Activated T-cell treated with anti-CD3 and anti-CD28 coated beads, Interleukin-2, amount 50 U/mL, for 4 hours (primary cell): ENCODE measurements around the gene ADAD1. TPM values are rescaled to one million over a fixed set of nuclear protein-coding genes. Genes with fewer than 3 reads are reported as not detected.
"Not testable (repeated sequence)": the region's sequence is repeated elsewhere in the genome, so short reads cannot be mapped to it uniquely, and the experiment has no call there.

ENCODE experiments used
- ATAC-seq, 2 donors: fragments of 200-7000 bp; cut with Tn5 transposase; one replicate each; pipeline ENCODE4 v1.10.0; 2021
- DNase-seq: peaks from one replicate; pipeline ENCODE4 v3.0.0-alpha.2; 2020
- H3K27me3 Mint-ChIP-seq: one replicate; pipeline ENCODE4 v1.8.0; 2021; ENCODE audit warnings: low read depth, mixed read lengths
- H3K36me3 Mint-ChIP-seq: one replicate; pipeline ENCODE4 v1.8.0; 2022; ENCODE audit warnings: mixed read lengths; ENCODE audit not compliant: insufficient read depth
- H3K4me1 Mint-ChIP-seq: one replicate; pipeline ENCODE4 v1.8.0; 2021; ENCODE audit warnings: low read depth, mixed read lengths
- H3K4me3 Mint-ChIP-seq: one replicate; pipeline ENCODE4 v1.8.0; 2021; ENCODE audit warnings: mild to moderate bottlenecking, moderate library complexity, mixed read lengths
- H3K9me3 Mint-ChIP-seq: one replicate; pipeline ENCODE4 v1.8.0; 2021; ENCODE audit warnings: mixed read lengths
- total RNA-seq, 3 donors: library from RNA; stranded (reverse); gene quantifications; one replicate each; pipeline ENCODE4 v1.2.1, GENCODE V29; 2021

The ADAD1 gene
- not detected for total RNA-seq

DNA sequence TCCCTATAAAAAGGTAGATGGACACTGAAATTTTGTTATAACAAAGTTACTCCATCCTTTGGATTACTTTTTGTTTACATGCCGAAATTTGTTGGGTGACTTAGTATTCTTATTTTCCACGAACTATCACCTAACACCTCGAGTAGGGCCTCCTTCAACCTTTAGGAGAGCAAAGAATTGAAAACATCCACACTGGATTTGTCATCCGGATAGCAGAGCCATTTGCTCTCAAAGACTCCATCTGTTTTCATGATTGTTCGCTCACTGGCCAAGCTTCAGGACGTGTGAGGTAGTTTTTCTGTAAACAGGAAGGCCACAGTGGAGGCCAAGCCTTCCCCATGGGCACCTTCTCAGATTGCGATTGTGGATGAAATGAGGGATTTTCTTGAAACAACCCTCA lies at the start of gene ADAD1:
ADAD1 (plus strand) TSS at position 301 of the 400 bp plus-strand sequence. CDS start 1,059 bp downstream, outside the sequence.
- ATAC-seq (no peak), DNase-seq (no peak)
- no peaks in the 10 kb centered on the region for H3K9me3 Mint-ChIP-seq
- no peaks in the 10 kb centered on the region for H3K27me3 Mint-ChIP-seq
- no peak within 1 kb of the TSS for H3K4me3 Mint-ChIP-seq
- no peaks in the 10 kb centered on the region for H3K36me3 Mint-ChIP-seq
- H3K4me1 Mint-ChIP-seq: no peaks in the 10 kb centered on the region

DNA sequence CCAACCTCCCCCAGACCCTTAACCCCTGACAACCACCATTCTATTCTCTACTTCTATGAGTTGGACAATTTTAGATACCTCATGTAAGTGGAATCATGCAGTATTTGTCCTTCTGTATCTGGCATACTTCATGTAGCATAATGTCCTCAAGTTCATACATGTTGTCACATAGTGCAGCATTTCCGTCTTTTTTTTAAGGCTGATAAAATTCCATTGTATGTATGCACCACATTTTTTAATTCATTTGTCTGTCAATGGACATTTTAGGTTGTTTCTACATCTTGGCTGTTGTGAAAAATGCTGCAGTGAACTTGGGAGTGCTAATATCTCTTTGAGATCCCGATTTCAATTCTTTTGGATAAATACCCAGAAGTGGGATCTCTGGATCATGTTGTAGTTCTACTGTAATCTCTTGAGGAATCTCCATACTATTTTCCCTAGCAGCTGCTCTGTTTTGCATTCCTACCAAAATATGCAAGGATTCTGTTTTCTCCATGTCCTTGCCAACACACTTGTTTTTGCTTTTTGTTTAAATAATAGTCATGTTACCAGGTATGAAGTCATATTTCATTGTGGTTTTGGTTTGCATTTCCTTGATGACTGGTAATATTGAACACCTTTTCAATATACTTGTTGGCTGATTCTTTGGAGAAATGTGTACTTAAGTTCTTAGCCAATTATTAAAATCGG lies 48.8 kb upstream of the ADAD1 start:
- no peak for ATAC-seq
- Mint-ChIP-seq H3K9me3 (no peaks in the 10 kb centered on the region), H3K27me3 (no peaks in the 10 kb centered on the region)

DNA sequence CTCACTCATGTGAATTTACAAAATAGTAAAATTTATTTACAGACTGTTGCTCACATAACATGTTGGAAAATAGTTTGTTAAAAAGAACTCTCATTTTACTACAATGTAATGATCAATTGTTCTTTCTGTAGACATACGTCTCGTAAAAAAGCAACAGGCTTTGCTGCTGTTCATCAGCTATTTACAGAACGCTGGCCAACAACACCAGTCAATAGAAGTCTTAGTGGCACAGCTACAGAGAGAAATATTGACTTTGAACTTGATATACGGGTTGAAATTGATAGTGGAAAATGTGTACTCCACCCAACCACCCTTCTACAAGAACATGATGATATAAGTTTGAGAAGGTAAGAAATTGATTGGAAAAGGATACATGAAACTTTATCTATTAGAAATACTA lies 47.6 kb upstream of the ADAD1 start:
- no peak for DNase-seq
- Mint-ChIP-seq H3K27me3 (no peaks in the 10 kb centered on the region), H3K36me3 (peaks cover 36% of the 10 kb centered on the region), H3K9me3 (no peaks in the 10 kb centered on the region), H3K4me1 (peaks cover 8% of the 10 kb centered on the region), H3K4me3 (no peak overlapping the region)
- no peak for ATAC-seq

More for the DNA sequence above, 48.8 kb upstream of the ADAD1 start:
- H3K4me1 Mint-ChIP-seq: peaks cover 8% of the 10 kb centered on the region
- no peak overlapping the region for H3K4me3 Mint-ChIP-seq
- DNase-seq: no peak
- H3K36me3 Mint-ChIP-seq: peaks cover 30% of the 10 kb centered on the region

DNA sequence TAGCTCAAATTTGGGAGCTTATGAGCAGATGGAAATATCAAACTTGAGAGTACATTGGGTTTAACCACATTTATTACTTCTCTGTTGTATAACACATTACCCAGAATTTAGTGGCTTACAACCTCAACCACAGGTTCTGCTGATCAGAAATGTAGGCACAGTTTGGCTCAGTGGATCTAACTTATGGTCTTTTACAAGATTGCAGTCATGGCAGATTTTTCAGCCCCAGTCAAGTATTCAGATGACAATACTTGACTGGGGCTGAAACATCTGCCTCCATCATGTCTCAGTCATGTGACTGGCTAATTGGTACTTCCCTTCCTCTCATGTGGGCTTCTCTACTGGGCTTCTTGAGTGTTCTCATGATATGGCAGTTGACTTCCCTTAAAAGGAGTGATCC lies 44.0 kb upstream of the ADAD1 start:
- H3K36me3 Mint-ChIP-seq: peaks cover 37% of the 10 kb centered on the region
- no peaks in the 10 kb centered on the region for H3K27me3 Mint-ChIP-seq
- no peak for ATAC-seq

DNA sequence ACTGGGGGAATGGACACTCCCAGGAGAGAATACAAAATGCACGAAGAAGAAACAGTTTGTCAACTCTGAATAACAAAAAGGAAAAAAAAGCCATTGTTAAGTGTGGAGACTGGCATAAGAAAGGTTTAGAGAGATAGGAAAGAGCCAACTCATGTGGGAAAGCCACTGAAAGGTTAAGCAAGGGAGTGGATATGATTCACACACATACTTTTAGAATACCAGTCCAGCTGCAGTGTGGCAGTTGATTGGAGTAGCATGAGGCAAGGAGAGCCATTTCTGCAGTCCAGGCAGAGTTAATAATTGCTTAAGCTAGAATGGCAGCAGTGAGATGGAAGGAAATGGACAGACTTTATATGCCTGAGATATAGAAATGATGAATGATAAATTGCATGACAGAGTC lies 36.9 kb upstream of the ADAD1 start:
- no peaks in the 10 kb centered on the region for H3K4me1 Mint-ChIP-seq
- no peak for ATAC-seq
- peaks cover 35% of the 10 kb centered on the region for H3K36me3 Mint-ChIP-seq
- no peak overlapping the region for H3K4me3 Mint-ChIP-seq
- no peaks in the 10 kb centered on the region for H3K9me3 Mint-ChIP-seq
- no peaks in the 10 kb centered on the region for H3K27me3 Mint-ChIP-seq
- DNase-seq: no peak

More for the DNA sequence above, 44.0 kb upstream of the ADAD1 start:
- Mint-ChIP-seq H3K9me3 (no peaks in the 10 kb centered on the region), H3K4me3 (no peak overlapping the region), H3K4me1 (peaks cover 8% of the 10 kb centered on the region)
- no peak for DNase-seq

DNA sequence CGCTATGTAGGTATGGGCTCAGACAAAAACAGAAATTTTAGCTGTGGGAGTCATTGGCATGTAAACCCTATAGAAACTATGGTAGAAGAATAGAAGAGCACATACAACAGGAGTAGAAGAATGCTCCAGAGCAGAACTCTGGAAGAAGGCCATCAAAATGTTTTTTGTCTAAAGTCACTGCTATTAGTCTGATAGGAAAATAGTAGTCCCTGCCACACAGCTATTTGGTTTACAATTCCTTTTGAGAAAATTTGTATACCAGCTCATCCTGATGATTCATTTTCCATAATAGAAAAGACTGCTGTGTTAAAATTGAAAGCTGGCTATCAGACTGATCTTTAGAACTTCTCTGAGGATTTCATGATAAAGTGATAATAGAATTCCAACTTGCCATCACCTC lies 32.8 kb upstream of the ADAD1 start:
- Mint-ChIP-seq H3K27me3 (no peaks in the 10 kb centered on the region), H3K4me3 (no peak overlapping the region), H3K4me1 (no peaks in the 10 kb centered on the region), H3K9me3 (no peaks in the 10 kb centered on the region), H3K36me3 (peaks cover 55% of the 10 kb centered on the region)
- ATAC-seq (no peak), DNase-seq (no peak)

DNA sequence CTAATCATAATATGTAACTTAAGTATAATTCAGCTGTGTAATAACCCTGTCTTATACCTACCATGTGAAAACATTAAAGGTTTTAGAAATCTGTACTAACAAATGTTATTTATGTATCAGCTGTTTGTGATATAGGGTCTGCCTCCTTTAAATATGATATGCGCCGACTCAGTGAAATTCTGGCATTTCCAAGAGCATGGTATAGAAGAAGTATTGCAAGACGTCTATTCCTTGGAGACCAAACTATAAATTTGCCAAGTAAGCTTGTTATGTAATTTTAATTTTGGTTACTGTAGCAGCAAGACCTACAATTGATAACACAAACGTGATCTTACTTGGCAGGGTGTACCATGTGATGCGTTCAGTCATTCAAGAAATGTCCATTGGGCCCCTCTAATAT lies 32.3 kb upstream of the ADAD1 start:
- H3K36me3 Mint-ChIP-seq: peaks cover 58% of the 10 kb centered on the region
- no peak for ATAC-seq
- no peaks in the 10 kb centered on the region for H3K27me3 Mint-ChIP-seq
- no peaks in the 10 kb centered on the region for H3K9me3 Mint-ChIP-seq
- H3K4me1 Mint-ChIP-seq: no peaks in the 10 kb centered on the region
- DNase-seq: no peak
- no peak overlapping the region for H3K4me3 Mint-ChIP-seq

DNA sequence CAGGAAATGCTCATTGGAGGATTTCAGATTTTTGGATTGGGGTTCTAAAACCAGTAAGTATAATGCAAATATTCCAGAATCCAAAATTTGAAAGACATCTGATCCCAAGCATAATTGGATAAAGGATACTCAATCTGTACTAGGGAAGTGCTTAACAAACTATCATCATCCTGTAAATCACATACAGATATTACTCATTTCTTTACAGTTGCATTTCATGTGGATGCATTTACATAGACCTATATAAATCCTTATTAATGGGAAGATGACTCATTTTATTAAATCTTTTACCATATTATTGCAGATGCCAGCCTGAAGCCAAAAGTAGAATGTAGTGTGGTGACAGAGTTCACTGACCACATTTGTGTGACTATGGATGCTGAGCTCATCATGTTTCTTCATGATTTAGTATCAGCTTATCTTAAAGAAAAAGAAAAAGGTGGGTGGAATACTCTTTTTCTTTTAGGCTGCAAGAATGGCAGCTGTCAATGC lies 22.4 kb upstream of the ADAD1 start:
- DNase-seq (no peak), ATAC-seq (no peak)
- no peaks in the 10 kb centered on the region for H3K27me3 Mint-ChIP-seq
- H3K36me3 Mint-ChIP-seq: peaks cover 40% of the 10 kb centered on the region
- H3K4me3 Mint-ChIP-seq: no peak overlapping the region
- H3K9me3 Mint-ChIP-seq: no peaks in the 10 kb centered on the region
- no peaks in the 10 kb centered on the region for H3K4me1 Mint-ChIP-seq

DNA sequence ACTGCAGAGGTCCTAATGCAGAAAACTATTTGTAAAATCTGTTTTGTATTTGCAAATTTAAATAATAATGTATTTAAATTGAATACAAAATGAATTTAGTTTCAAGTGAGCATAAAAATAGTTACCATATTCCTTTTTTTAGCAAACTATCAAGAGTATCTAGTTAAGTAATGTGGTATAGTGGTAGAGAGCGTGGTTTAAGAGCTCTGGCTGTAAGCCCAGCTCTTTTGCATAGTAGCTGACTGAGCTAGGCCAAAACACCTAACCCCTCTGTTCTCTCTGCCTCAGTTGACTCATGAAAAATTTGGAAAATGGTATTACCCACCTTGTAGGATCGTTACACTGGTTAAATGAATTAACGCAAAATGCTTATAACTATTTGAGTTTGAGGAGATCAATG lies 18.1 kb upstream of the ADAD1 start:
- H3K27me3 Mint-ChIP-seq: no peaks in the 10 kb centered on the region
- peaks cover 31% of the 10 kb centered on the region for H3K36me3 Mint-ChIP-seq
- no peak for ATAC-seq
- DNase-seq: no peak
- no peak overlapping the region for H3K4me3 Mint-ChIP-seq
- H3K9me3 Mint-ChIP-seq: no peaks in the 10 kb centered on the region
- H3K4me1 Mint-ChIP-seq: no peaks in the 10 kb centered on the region

DNA sequence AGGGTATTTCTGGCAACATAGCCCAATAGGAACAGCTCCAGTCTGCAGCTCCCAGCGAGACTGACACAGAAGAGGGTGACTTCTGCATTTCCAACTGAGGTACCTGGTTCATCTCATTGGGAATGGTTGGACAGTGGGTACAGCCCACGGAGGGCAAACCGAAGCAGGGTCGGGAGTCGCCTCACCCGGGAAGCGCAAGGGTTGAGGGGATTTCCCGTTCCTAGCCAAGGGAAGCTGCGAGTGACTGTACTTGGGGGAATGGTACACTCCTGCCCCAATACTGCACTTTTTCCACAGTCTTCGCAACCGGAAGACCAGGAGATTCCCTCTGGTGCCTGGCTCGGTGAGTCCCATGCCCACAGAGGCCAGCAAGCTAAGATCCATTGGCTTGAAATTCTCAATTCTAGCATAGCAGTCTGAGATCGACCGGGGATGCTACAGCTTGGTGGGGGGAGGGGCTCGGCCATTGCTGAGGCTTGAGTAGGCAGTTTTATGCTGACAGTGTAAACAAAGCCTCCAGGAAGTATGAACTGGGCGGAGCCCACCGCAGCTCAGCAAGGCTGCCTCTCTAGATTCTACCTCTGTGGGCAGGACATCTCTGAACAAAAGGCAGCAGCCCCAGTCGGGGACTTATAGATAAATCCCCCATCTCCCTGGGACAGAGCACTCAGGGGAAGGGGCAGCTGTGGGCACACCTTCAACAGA lies 14.0 kb upstream of the ADAD1 start:
- peaks cover 17% of the 10 kb centered on the region for H3K36me3 Mint-ChIP-seq
- peaks cover 26% of the 10 kb centered on the region for H3K9me3 Mint-ChIP-seq
- no peak overlapping the region for H3K4me3 Mint-ChIP-seq
- DNase-seq (no peak), ATAC-seq (no peak)
- H3K27me3 Mint-ChIP-seq: no peaks in the 10 kb centered on the region
- H3K4me1 Mint-ChIP-seq: peaks cover under 1% of the 10 kb centered on the region

DNA sequence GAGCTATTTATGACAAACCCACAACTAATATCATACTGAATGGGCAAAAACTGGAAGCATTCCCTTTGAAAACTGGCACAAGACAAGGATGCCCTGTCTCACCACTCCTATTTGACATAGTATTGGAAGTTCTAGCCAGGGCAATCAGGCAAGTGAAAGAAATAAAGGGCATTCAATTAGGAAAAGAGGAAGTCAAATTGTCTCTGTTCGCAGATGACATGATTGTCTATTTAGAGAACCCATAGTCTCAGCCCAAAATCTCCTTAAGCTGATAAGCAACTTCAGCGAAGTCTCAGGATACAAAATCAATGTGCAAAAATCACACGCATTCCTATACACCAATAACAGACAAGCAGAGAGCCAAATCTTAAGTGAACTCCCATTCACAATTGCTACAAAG lies 10.0 kb upstream of the ADAD1 start:
- not testable (repeated sequence) for H3K27me3 Mint-ChIP-seq

DNA sequence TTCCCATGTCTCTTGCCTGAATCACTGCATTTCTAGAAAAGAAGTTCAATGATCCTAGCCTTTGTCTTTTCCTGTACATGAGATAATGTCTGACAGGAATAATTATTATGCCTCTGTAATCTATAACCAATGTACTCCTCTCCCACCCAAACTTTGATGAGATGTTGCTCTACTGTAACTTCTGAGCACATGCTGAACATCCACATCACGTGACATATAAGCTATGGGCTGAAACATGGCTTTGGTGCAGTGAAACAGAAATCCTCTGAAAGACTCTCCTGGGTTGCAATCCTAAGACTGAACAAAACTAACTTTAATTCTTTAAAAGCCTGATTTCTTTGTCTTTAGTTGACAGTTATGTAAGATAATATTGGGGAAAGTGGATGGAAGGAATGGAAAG lies 1.5 kb upstream of the ADAD1 start:
- DNase-seq: no peak
- no peaks in the 10 kb centered on the region for H3K9me3 Mint-ChIP-seq

More for the DNA sequence above, 10.0 kb upstream of the ADAD1 start:
- not testable (repeated sequence) for H3K4me1 Mint-ChIP-seq, ATAC-seq, H3K4me3 Mint-ChIP-seq, H3K36me3 Mint-ChIP-seq, DNase-seq
- H3K9me3 Mint-ChIP-seq: peaks cover 26% of the 10 kb centered on the region

DNA sequence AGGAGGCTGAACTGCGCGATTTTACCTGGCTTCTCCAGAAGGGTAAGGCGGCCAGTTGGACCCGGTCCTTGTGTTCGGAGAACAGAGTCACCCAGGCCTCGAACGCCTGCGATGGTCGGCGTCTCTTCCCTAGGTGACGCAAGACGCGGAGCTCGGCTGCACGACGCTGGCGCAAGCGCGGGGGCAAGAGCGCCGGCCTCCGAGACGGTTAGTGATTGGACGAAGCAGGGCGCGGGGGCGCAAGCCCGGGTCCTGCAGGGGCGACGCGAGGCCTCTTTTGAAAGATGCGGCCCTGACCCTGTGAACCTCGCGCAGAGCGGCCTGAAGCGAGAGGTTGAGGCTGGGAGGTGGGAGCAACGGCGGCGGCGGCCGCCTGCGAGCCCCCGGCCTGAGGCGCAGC lies 428 bp downstream of the ADAD1 start:
- H3K4me3 Mint-ChIP-seq: no peak overlapping the region
- no peaks in the 10 kb centered on the region for H3K9me3 Mint-ChIP-seq
- H3K4me1 Mint-ChIP-seq: no peaks in the 10 kb centered on the region
- H3K27me3 Mint-ChIP-seq: no peaks in the 10 kb centered on the region
- no peak for DNase-seq
- no peak for ATAC-seq
- H3K36me3 Mint-ChIP-seq: no peaks in the 10 kb centered on the region

More for the DNA sequence above, 1.5 kb upstream of the ADAD1 start:
- Mint-ChIP-seq H3K36me3 (no peaks in the 10 kb centered on the region), H3K4me3 (no peak overlapping the region), H3K27me3 (no peaks in the 10 kb centered on the region), H3K4me1 (no peaks in the 10 kb centered on the region)
- ATAC-seq: no peak

DNA sequence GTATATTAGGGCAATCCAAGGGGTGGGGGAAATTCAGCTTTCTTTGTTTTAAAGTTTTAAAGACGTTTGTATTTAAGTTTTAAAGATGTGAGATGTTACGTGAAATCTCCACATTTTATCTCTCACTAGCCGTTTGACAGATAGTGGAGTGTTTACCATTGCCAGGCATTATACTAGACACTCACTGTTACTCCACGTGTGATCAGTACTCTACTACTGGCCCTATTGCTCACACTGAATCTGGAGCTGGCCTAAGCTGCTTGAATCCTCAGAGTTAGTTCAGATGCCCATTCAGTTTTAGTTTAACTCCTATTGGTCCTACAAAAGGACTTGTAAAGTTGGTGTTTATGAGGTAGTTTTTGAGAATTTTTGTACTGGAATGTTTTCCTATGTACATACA lies 4.5 kb downstream of the ADAD1 start:
- no peaks in the 10 kb centered on the region for H3K27me3 Mint-ChIP-seq
- H3K9me3 Mint-ChIP-seq: peaks cover under 1% of the 10 kb centered on the region
- H3K36me3 Mint-ChIP-seq: no peaks in the 10 kb centered on the region
- DNase-seq (no peak), ATAC-seq (no peak)
- H3K4me3 Mint-ChIP-seq: no peak overlapping the region
- no peaks in the 10 kb centered on the region for H3K4me1 Mint-ChIP-seq

DNA sequence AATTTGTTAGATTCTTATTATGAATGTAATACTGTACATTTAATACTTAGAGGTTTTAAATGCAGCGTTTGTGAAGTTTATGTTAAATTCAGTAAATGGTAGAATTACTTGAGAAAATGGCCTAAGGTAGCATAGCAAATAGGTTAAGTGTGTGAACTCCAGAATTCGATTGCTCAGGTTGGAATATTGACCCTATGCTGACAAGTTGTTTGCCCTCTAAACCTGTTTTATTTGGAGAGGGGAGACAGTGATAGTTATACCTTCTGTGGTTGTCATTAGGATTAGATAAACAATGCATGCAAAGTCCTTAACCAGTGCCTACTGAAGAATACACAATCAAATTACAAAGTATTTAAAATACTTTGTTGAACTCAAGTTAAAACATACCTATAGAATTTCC lies 5.4 kb downstream of the ADAD1 start:
- Mint-ChIP-seq H3K27me3 (no peaks in the 10 kb centered on the region), H3K36me3 (peaks cover 5% of the 10 kb centered on the region), H3K9me3 (peaks cover 10% of the 10 kb centered on the region), H3K4me3 (no peak overlapping the region), H3K4me1 (no peaks in the 10 kb centered on the region)
- DNase-seq (no peak), ATAC-seq (no peak)
